Measurements from ENCODE around the gene NUDCD3. TPM values are rescaled to one million over a fixed set of nuclear protein-coding genes. Genes with fewer than 3 reads are reported as not detected.
A peak's percentile ranks its signal among the peaks of the same experiment; 100 is the strongest.

NUDCD3 gene
- total RNA-seq, 2 donors from 2014 or later = 83.7 to 104 TPM

DNA sequence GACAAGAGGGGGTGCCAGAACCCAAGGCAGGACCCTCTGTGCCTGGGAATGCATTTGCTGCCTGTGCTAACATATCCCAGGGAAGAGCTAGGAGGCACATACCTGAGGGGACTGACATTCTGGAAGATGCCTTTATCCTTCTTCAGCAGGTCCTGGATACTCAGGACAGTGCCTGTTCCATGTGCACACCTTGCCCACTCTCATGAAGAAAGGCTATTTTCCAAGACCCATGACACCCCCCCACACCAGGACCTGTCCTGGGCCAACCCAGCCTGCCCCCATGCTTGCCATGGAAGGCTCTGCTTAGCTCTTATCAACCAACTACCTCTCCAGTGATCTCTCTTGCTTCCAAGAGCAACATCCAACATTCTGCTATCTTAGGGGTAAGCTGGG, 97.8 kb downstream of the NUDCD3 start:
- DNase-seq = no peak
- intact Hi-C loops (cut with DNase I) = no loop called here
- ATAC-seq = no peak

DNA sequence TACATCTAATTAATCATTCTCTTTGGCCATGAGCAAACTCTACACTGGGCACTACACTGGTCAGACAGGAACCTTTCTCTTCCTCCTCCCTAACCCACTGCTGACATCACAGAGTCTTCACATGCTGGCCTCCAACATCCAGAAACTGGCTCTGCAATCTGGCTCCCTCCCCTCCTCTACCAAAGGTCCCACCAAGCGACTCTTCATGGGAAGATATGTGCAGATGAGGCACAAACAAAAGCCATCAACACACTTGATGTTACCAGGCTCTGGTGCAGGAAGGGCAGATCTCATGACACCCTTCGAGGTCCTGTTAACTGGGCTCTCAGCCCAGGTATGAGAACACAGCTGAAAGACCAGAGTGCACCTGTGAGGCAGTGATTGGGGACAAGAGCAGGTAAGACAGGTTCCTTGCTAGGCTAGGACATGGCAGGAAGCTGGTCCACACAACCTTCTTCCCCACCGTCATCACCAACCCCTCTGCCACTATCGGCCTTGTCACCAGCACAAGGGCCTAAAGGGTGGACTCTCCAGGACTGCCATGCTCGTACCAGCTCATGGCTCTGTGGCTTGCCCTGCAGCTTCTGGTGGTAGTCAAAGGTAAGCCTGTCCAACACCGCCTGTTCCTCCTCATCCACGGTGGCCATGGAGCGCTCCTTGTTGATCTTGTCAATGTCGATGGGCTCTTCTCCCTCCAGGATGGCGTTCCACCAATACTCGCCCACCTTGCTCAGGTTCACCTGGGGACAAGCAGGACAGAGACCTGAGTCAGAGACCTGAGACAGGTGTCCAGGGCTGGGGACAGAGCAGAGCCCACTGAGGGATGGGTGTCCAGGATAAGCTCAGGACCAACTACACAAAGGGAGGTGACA, 98.5 kb downstream of the NUDCD3 start:
- intact Hi-C loops (cut with DNase I) = no loop called here
- ATAC-seq (no peak), DNase-seq (no peak)

DNA sequence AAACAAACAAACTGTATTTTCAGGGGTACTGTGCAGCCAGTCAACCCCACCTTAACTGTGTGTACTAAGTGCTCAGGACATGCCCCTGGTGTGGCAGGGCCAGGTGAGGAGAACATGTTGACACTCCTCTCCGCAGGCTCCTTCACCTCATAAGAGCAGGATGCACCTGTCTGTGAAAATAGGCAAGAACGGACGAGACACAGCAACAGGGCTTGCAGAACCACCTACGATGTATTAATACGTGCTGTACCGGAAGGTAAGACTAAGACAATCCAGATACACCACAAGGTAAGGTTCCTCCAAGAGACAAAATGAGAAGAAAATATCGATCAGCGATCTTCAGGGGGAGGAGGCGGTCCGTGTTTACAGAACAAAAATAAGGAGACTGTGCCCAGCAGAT, 99.3 kb downstream of the NUDCD3 start:
- no peak for DNase-seq
- intact Hi-C loops (cut with DNase I) = no loop called here
- ATAC-seq = no peak

DNA sequence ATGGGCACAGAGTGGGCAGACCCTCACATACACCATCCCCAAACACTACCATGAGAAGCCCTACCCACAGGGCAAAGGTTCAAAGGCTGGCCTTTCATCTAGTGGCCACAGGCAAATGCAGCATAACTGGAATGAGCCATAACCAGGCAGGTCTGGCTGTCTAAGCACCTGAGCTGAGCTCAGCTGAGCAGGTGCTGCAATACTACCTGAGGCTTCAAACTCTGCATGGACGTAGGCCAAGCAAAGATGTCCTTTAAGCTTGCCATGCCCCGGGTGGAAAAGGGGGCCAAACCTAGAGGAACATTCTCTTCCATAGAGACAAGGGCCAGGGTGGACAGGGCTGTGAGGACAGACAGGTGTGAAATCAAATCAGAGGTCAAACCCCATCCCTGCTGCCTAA, 99.8 kb downstream of the NUDCD3 start:
- intact Hi-C loops (cut with DNase I) = no loop called here
- ATAC-seq (no peak), DNase-seq (no peak)

DNA sequence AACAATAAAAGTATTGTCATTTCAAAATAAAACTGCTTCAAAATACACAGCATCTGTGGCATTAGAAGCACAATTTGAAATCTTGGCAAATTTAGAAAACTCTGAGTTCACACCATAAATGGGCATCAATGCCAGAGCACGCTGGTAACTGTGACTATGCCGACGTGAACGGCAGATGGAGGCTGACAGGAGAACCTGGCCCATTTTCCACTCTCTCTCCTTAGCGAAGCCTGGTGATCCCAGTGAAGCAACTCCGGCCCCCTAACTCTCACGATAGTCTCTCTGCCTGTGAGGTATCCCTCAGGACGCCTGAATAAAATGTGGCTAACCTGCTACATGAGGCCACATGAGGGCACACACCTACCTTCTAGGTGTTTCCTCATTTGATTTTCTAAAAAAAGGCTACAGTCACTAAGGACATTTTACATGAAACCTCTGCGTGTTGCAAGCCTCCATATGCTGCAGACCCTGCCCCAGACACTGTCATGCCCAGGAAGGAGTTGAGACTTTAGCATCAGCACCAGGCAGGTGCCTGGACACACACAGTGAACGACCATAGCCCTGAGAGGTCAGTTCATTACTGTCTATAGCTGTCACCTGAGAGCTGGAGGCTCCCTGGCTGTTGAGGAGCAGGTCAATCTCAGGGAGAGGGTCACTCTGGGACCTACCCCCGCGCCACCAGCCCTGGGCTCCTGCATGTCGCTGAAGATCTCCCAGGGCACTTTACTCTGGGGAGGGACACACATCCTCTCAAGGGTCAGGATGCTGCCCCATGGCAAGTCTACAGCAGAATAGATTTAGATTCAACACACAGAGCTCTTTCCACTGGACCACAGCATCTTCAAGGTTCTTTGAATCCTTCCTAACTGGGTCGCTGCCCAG, 102.1 kb downstream of the NUDCD3 start:
- ATAC-seq (no peak), DNase-seq (no peak)
- intact Hi-C loops (cut with DNase I) = no loop called here

DNA sequence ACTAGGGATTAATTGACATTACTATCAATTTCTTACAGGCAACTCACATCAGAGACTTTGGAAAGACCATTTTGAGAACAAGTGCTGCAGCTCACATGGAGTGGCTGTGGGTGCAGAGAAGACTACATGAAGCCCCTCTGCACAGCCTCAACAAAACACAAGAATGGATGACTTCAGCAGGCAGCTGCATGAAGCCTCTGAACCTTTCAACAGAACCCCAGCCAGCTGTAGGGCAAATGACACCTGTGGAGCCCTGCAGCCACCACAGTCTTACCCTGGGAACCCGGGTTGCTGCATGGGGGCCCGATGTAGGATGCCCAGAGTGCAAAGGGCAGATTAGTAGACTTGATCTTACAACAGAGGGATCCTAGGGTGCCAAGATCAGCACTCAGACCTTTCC, 103.1 kb downstream of the NUDCD3 start:
- intact Hi-C loops (cut with DNase I) = no loop called here
- no peak for ATAC-seq
- DNase-seq = no peak

DNA sequence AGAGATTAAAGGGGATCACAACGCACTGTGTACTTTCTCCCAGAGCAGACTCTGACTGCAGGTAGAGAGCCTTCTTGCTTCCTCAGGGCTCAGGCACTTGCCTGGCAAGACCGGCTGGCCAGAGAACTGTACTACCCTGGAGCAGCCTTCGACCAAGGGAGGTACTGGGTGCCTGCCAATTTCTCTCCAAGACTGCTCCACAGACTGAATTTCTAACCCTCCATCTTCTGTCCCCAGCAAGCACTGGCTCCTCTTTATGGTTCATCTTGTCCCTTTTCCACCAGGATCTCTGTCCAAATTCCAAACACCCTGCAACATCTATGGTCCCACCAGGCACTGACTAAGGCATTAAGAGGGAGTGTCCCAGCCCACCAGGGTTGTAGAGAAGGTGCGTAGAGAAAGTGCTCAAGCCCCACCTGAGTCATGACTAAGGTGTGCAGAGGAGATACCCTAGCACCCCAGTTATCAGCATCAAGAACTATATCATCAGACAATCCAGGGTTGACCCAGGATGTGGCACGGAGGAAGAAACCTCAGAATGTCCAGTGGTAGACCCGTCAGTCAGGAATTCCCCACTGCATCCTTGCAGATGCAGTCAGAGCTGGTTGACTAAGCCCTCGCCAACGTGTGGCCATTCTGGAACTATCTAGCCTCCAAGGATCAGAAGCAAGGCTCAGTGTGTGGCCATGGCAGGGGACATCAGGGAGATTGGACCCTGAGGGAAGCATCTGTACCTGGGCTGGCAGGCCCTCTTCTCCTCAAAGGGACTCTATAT, 104.1 kb downstream of the NUDCD3 start:
- DNase-seq (no peak), ATAC-seq (no peak)
- intact Hi-C loops (cut with DNase I) = no loop called here

DNA sequence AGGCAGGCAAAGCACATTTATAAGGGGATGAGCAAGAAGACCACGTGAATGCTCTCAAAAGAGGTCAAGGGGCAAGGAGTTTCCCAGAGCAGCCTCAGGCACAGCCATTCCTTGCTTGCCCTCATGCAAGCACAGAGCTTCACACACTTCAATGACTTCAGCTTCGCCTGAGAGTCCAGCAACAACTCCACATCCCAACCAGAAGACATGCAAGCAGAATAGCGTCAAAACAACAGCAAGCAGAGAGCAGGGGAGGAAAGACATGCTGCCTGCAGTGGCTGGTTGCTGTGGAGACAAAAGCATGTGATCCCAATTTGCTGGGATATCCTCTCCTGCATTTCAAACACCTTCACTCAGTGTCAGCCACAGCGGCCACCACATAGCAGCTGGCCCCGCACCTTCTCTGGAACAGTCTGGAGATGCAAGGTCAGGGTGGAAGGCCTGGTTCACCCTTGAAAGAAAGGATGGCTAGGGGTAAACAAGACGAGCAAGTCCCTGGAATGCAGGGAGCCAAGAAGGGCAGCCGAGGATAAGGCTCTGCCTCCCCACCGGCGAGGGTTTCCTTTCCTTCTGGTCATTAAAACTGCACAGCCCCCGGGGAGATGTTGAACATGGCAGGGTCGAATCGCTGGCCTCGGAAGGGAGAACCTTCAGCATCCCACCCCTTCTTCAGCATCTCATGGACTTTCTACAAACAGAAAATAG, 104.9 kb downstream of the NUDCD3 start:
- intact Hi-C loops (cut with DNase I) = no loop called here
- ATAC-seq (no peak), DNase-seq (peak; percentile 10)

DNA sequence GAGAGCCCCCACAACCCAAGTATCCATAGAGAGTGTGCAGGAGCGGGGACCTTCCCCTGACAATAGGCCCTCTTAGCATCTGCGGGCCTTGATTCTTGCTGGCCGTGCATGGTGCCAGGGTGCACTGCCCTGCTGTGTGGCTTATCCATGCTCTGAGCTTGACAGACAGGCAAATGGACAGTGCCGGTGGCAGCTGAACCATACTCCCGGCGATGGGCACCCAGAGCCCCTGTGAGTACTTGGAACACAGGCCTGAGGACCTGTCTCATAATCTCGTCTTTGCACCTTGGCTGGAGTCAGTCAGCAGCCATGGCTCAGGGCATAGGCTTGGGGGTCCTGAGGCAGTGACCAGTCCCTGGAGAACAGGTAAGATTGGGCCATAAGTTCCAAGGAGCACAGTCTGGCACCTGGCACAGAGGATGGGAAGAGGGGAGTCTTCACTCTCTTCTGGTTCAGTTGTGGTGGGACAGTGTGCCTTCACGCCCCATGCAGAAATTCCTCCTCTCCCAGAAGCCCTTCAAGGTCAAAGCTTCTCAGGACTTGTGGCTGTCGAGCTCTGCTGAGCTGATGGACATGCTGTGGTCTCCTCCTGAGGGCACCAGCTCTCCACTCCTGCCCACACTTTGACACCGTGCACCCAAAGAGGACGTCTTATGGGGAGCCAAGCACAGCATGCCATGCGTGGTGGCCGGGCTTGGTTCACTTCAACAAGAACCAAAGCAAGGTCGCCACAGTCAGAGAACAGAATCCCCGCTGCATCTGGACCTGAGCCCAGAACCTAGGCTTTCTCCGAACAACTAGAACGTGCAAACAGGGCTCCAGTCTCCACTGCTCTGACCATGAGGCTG, 105.6 kb downstream of the NUDCD3 start:
- peak; percentile 22 for DNase-seq
- no peak for ATAC-seq
- intact Hi-C loops (cut with DNase I) = no loop called here

DNA sequence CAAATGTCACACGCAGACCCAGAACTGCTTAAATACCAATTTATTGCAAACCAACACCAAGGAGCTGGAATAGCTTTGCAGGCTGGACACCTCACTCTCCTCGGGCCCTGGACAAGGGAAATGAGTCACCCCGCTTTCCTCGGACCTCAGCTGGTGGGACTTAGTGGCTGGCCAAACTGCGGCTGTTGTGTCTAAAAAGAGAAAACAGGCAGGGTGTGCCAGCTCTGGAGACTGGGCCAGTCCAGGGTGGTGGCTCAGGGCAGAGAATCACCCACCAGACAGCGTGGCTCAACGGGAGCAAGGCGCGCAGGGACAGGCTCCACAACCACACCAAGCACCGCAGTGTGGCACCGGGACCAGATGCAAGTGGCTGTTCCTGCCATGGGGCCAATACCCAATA, 106.9 kb downstream of the NUDCD3 start:
- ATAC-seq (peak in 1 of 2 donors; percentile 71), DNase-seq (peak; percentile 59)
- intact Hi-C loops (cut with DNase I) = no loop called here

DNA sequence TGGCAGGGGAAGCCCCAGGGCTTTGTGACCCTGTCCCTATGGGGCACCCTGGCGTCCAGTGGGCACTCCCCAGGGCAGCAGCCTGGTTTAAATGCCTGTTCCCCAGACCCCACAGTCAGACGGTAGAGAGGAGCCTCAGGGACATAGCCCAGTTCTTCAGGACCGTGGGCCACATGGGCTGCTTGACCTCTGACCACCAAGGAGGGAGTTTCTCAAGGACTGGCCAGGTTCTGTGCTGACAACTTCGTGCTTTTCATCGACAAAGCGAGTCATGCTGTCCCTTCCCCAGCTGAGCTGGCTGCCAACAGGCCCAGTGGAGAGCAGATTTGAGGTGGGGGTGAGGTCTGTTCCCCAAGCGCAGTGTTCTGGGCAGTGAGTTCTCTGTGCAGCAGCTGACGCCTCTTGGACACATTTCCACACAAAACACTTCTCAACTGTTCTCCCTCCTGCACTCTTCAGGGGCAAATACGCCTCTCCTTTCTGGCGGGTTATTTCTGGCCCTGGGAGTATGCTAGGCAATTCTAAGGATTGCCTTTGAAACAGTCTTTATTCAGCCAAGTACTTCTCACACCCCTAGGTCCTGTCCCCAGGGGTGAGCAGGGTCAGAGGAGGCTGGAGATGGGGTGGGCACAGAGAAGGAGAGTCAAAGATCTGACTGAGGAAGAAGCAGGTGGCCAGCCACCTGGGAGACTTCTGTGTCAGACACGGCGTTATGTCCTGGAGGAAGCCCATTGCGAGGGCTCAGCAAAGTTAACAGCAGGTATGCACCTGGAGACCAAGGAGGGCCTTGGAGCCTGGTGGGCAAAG, 107.8 kb downstream of the NUDCD3 start:
- ATAC-seq (peak; percentile 63 to 82), DNase-seq (peak; percentile 46)
- intact Hi-C loops (cut with DNase I) = no loop called here

DNA sequence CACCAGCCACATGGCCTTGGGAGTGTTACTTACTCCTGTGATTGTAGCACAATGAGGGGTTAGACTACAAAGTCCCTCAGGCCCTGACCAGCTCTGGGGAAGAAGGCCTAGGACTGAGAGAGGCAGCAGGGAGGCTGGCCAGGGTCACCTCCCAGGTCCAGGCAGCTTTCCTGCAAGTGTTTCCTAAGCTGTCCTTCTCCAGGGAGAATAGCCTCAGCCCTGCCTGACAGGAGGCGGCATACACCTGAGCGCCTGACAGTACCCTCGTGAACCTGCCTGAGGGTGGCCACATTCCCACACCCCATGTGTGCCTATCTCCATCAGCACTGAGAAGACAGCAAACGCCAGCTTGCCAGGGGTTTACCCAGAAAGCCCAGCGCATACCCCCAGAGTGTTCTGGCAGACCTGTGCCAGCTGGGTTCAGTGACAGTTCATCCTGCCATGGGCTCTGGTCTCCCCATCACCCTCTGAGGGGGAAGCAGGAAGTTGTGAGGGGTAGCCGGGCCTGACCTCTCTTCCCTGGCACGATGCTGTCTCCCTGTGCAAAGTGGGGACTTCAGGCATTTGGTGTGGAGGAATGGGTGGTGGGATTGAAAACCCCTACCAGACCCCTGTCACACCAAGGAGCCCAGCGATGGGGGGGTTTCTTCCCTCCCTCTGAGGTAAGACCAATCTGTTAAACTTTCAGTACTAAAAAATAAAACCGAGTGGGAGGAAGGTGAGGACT, 108.8 kb downstream of the NUDCD3 start:
- ATAC-seq = no peak
- DNase-seq = peak; percentile 15
- intact Hi-C loops (cut with DNase I) = no loop called here

DNA sequence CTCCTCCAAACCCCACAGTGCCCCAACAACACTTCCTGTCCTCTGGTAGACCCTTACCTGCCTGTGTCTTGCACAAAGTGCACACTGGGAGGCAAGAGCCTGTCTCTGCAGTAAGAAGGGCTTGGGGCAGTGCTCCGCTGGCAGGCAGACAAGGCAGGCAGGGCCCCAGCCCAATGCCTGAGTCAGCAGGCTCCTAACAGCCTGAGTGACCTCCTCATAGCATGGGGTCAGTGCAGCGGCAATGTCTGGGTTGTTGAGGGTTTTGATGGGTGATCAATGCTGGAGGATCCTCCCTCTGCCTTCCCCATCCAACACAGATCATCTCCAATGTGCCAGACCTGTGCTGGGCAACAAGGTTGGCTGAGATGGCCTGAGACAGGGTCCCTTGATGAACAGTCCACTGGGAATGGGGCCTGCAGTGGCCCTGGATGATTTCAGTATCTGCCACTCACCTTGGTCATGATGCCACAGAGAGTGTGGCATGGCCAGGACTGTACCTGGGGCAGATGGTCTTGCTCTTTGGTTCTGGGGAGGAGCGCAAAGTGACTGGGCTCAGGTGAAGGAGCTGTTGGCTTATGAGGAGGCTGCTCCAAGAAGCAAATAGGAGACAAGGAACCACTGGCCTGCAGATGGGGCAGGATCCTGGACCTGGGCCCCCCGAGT, 109.5 kb downstream of the NUDCD3 start:
- ATAC-seq (no peak), DNase-seq (peak; percentile 20)
- intact Hi-C loops (cut with DNase I) = no loop called here

DNA sequence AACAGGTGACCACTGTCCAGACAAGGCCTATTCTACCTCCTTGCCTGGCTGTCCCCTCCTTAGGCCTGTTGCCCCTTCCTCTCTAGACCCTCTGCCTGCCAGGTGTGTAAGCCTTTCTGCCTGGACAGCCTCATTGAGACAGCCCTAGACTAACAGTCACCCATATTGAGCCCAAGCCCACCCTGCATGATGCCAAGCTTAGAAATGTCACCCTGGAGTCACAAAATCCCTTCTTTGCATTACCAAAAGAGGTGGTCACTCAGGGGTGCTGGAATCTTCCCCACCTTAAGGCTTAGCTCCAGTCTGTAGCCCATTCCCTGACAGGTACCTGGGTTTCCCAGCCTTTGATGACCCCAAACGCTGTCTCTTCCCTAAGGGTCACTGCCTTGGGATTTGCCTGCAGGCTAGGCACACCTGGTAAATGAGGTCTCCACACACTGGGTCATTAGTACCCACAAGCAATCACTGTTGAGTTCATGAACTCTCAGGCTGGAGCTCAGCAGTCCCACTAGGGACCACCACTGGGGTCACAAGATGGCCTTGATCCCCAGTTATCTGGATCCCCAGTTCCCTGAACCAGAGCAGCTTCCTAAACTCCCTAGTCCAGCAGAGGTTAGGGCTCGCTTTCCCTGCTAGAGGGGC, 110.1 kb downstream of the NUDCD3 start:
- no peak for ATAC-seq
- peak; percentile 4 for DNase-seq
- intact Hi-C loops (cut with DNase I) = no loop called here

DNA sequence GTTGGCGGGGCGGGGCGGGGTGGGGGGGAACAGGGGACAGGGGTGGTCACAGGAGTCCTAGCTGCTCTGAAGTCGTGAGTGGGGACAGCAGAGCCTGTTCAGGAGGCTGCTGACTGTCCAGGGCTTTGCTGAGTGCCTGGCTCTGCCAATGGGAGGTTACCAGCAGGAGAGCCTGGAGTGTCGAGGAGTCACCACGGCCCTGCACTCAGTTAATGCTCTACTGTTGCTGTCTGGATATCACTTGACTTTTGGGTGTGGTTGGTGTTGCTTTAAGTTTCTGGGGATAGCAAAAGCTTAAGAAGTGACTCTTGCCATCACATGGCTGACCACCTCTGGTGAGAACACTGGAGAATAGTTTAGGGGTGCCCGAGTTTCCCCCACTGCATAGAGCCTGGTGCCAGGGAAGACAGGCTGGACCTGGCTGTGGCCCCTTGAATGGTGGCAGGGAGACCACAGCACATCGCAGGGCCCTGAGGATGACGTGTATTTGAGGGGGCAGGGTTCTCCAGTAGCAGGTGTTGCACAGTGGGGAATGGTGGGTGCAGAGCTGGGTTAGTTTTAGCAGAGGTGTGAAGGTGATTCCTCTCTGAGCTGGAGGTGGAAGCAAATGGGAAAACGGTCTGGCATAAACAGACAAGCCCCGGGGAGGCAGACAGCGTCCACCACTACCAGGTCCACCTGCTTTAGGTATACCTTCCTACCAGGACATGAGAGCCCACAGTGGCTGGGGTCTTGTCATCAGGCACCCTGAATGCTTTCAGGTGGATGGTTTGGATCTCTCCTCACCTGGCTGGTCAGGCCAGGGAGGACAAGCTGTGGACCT, 110.9 kb downstream of the NUDCD3 start:
- ATAC-seq (no peak), DNase-seq (peak; percentile 20)
- intact Hi-C loops (cut with DNase I) = loop anchor here in 1 of 2 donors (10.0 kb wide), 1 partner anchor 185 kb away; no protein-coding TSS in a partner anchor
